Neuron (in vitro differentiated cells): ENCODE measurements around the gene ORM1.

Experiments used
- H2AFZ ChIP-seq: one replicate; pipeline ENCODE4 v1.6.1; 2013; ENCODE audit warnings: low read depth, mild to moderate bottlenecking, inconsistent platforms, low read length, moderate library complexity
- H3K27me3 ChIP-seq: one replicate; pipeline ENCODE4 v1.6.1; 2013; ENCODE audit warnings: low read length; ENCODE audit not compliant: insufficient read depth
- H3K36me3 ChIP-seq: one replicate; pipeline ENCODE4 v1.6.1; 2013; ENCODE audit warnings: low read length; ENCODE audit not compliant: insufficient read depth
- H3K4me1 ChIP-seq: one replicate; pipeline ENCODE4 v1.6.1; 2013; ENCODE audit warnings: low read length; ENCODE audit not compliant: insufficient read depth
- H3K4me3 ChIP-seq: 2 replicates; pipeline ENCODE4 v1.5.1; 2013; ENCODE audit warnings: mild to moderate bottlenecking, low read length, moderate library complexity
- H3K9me3 ChIP-seq: one replicate; pipeline ENCODE4 v1.6.1; 2013; ENCODE audit warnings: low read length

The ORM1 gene

DNA sequence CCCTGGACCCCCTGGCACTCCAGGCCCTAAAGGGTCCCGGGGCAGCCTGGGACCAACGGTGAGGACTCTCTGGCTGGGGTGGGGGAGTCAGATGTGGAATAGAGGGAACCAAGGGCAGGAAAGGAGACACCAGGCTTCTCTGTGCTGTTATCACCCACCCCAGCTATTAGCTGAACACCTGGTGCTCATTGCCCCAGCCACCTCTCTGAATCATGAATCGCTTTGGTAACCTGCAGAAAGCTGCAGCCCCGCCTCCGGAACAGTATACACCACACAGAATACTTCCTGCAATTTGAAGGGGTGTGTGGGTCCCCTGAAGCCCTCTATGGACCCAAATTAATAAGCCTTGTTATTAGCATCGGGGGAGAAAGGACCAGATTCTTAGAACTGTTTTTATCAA is 40.4 kb upstream of the ORM1 start:
- Histone ChIP-seq H3K27me3 (no peaks in the 10 kb centered on the region), H3K9me3 (no peaks in the 10 kb centered on the region), H3K4me1 (peaks cover 9% of the 10 kb centered on the region), H3K4me3 (no peak overlapping the region), H2AFZ (no peak overlapping the region), H3K36me3 (no peaks in the 10 kb centered on the region)

DNA sequence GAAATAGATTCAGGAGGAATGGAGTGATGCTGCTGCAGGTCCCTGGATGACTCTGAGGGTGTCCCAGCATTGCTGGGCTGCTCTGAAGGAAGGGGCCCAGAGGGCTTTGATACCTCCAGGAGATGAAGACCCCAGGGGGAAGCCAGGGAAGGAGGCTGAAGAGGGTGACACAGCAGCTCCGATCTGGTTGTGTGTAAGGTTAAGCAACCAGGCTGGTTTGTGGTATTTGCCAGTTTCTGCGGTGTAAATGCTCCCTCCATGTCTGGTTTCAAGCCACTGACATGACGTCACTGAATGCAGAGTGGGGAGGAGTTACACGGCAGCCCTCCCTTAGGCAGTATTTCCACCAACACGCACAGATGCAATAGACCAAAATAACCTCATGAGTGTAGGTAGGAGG is 40.0 kb upstream of the ORM1 start:
- no peaks in the 10 kb centered on the region for H3K36me3 ChIP-seq
- H3K4me3 ChIP-seq, result no peak overlapping the region

DNA sequence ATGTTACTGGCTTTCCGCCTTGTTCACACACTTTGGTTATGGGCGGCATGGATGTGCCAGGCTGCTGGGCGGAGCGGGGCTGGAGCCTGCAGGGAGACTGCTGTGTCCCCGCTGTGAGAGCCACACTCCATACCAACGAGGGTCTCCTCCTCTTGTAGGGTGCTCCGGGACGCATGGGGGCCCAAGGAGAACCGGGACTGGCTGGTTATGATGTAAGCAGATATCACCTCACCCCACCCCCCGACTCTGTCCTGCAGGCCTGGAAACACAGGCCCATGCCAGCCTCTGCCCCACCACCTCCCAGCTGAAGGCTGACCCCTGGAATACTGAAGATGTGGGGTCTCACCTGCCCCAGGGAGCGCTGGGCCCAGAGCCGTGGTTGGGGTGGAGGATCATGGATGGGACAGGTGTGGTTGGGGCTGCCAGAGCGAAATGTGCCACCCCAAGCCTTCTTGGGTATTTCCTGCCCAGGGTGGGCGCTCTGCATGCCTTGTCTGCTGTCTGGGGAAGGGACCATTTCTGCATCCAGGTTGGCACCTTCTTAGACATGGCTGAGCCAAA is 39.3 kb upstream of the ORM1 start:
- H3K27me3 ChIP-seq, result no peaks in the 10 kb centered on the region
- H2AFZ ChIP-seq, result no peak overlapping the region
- H3K36me3 ChIP-seq, result no peaks in the 10 kb centered on the region

More for the DNA sequence above, 40.0 kb upstream of the ORM1 start:
- Histone ChIP-seq H3K27me3 (no peaks in the 10 kb centered on the region), H3K9me3 (no peaks in the 10 kb centered on the region), H2AFZ (no peak overlapping the region), H3K4me1 (peaks cover 9% of the 10 kb centered on the region)

DNA sequence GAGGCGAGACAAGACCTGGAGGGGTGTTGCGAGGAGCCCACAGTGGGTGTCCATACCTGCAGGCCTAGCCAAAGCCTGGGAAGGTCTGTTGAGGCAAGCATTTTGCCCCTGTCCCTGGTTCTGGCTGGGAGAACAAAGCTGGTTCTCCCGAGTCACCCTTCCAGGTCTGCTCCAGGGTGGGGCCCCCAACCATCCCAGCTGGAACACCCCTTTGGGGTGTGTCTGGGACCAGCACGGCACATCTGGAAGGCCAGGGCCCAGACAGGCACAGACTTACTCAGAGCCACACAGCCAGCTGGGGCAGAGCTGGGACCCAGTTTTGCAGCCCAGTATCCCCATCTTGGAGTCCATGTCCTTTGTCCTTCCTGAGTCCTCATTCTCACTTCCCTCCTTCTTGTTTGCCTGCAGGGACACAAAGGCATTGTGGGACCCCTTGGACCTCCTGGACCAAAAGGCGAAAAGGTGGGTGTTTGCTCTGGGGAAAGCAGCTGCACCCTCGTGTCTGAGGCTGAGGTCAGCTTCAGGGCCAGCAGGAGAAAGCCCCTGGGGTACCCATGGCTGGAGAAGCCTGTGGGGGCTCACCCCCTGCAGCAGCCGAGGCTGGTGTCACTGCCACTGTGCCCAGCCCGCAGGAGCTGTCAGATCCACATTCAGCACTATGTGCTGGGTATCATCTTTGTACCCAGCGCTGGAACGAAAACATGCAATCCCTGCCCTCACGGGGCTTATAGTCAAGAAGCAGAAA is 38.4 kb upstream of the ORM1 start:
- Histone ChIP-seq H2AFZ (no peak overlapping the region), H3K9me3 (no peaks in the 10 kb centered on the region), H3K36me3 (no peaks in the 10 kb centered on the region), H3K27me3 (no peaks in the 10 kb centered on the region), H3K4me3 (no peak overlapping the region), H3K4me1 (peaks cover 9% of the 10 kb centered on the region)

More for the DNA sequence above, 39.3 kb upstream of the ORM1 start:
- Histone ChIP-seq H3K9me3 (no peaks in the 10 kb centered on the region), H3K4me3 (no peak overlapping the region), H3K4me1 (peaks cover 9% of the 10 kb centered on the region)

DNA sequence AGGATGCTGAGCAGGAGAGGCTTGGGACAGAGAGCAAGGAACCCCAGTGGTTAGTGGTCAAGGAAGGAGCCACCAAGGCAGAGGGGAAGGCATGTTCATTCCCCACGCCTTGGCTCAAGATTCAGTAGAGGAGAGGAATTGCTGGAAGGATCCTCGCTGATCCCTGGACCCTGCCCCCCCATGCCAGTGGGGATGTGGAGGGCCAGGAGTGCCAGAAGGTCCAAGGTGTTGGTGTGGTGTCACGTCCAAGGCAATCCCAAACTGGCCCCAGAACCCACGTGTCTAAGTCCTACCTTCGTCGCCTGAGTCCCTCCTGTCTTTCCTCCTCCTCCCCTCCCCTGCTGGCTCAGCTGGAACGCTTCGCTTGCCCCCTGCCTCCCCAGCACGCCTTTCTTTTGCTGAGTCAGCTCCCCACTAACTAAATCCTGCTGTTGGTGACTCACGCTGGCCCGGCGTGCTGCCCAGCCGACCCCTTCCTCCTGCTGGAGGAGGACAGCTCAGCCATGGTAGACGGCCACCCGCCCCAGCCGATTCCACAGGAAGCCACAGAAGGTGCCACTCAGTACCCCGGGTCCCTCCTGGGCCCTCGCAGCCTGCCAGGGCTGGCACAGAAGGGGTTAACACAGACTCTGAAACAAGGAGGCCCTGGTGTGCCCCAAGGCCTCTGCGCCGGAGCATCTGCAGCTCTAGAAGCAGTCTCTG is 37.6 kb upstream of the ORM1 start:
- Histone ChIP-seq H3K4me1 (peaks cover 9% of the 10 kb centered on the region), H3K27me3 (no peaks in the 10 kb centered on the region), H3K9me3 (no peaks in the 10 kb centered on the region), H2AFZ (no peak overlapping the region), H3K36me3 (no peaks in the 10 kb centered on the region), H3K4me3 (no peak overlapping the region)

DNA sequence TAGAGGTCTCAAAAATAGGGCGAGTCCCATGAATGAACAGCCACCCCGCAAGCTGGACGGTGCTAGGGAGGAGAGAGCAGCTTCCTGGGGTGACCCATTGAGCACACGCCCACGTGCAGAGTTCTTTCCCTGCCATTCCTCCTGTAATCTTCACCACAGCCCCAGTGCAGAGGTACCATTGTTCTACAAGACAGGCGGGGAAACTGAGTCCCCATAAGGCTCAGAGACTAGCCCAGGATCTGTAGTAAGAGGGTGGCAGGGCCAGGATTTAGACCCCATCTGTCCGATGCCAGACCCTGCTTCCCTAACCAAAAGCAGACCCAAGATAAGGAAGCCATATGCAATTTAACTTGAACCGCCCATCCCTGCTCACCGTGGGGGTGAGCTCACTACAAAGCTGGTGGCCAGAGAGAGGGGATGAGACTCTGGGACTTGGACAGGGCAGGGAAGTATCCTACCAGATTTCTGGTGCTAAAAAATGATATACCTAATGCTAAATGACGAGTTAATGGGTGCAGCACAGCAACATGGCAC is 36.7 kb upstream of the ORM1 start:
- Histone ChIP-seq H2AFZ (no peak overlapping the region), H3K9me3 (no peaks in the 10 kb centered on the region), H3K4me1 (peaks cover 8% of the 10 kb centered on the region), H3K4me3 (no peak overlapping the region), H3K36me3 (no peaks in the 10 kb centered on the region), H3K27me3 (no peaks in the 10 kb centered on the region)

DNA sequence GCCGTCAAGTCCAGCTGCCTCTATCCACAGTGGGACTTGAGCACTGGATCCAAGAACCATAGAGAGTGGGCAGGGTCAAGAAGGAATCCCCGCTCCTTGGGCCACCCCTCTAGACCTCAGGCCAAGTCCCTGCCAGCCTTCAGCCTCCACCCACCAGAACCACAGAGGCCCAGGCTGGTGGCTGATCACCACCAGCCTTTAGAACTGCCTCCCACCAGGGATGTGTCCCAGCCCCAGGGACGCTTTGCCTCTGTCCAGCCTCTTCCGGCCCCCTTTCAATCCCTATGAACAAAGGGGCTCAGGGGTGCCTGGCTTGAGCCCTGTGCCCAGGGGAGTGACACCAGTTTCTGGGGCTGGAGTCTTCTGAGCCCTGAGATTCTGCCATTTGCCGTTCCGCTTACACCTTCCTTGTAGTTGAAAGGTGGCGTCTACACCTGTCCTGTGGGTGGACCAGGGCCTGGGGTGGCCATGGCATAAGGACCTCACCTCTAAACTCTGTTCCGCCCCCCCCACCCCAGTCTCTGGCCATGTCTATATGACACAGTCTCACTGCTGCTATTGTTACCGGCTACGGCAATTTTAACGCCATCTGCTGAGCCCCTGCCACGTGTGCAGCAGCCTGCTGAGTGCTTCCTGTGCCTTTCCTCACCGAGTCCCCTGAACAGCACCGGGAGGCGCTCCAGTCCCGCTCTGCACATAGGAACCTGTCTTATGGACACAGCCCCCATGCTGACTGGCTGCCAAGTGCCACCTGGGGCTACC is 35.7 kb upstream of the ORM1 start:
- Histone ChIP-seq H3K27me3 (no peaks in the 10 kb centered on the region), H3K4me1 (no peaks in the 10 kb centered on the region), H3K9me3 (no peaks in the 10 kb centered on the region), H2AFZ (no peak overlapping the region), H3K36me3 (peaks cover 2% of the 10 kb centered on the region), H3K4me3 (no peak overlapping the region)

DNA sequence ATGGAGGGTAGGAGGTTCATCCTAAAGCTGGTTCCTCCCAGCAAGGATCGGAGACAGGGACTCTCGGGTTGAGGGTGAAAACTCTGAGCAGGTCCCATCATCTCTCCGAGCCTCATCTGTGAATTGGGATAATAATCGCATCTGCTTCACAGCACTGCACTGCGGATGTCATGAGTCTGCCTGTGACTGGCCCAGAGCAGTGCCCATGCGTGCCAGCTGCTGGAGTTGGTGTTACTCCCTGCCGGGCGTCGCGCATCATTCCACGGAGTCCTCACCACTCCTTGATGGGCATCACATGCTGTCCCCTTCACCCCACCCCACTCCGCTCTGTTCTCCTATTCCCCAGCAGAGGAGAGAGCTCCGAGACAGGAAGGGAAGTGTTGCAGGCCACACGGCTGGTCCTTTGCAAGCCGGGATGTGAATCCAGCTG is 35.1 kb upstream of the ORM1 start:
- Histone ChIP-seq H2AFZ (no peak overlapping the region), H3K4me1 (no peaks in the 10 kb centered on the region), H3K36me3 (peaks cover 4% of the 10 kb centered on the region), H3K27me3 (no peaks in the 10 kb centered on the region), H3K4me3 (no peak overlapping the region), H3K9me3 (no peaks in the 10 kb centered on the region)

DNA sequence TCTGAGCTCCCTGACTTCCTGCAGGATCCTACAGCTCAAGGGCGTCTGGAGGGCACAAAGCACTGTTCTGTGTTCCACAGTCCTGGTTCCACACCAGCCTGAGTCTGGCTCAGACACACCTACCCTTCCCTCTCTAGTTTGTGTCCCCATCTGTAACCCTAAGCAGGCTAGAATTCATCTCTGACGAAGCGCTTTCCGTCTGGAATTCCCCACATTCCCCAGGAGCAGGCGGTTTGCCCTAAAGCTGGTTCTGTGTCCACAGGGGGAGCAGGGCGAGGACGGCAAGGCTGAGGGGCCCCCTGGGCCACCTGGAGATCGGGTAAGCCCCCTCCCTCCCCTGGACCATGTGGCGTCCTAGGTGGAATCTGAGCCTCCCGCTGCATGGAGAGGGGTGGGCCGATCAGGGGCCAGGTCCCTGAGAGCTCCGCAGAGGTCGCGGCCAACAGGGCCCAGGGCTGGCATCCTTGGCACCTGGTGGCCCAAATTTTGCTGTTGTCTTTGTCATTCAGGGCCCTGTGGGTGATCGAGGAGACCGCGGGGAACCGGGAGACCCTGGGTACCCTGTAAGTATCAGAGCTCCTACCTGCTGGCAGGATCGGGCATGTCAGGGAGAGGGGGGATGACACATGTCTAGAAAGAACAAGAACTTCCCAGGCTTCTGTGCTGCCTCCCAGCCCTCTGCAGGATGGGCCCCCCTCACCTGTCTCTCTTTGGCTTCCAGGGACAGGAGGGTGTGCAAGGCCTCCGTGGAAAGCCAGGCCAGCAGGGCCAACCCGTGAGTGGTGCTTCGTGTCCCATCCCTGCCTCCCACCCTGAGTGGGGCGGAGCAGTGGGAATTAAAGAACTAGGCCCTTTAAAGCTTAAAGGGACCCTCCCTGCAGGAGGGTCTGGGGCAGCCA is 34.5 kb upstream of the ORM1 start:
- no peaks in the 10 kb centered on the region for H3K9me3 ChIP-seq
- H3K4me1 ChIP-seq, result no peaks in the 10 kb centered on the region
- no peak overlapping the region for H3K4me3 ChIP-seq
- no peaks in the 10 kb centered on the region for H3K27me3 ChIP-seq
- peaks cover 4% of the 10 kb centered on the region for H3K36me3 ChIP-seq
- H2AFZ ChIP-seq, result no peak overlapping the region

DNA sequence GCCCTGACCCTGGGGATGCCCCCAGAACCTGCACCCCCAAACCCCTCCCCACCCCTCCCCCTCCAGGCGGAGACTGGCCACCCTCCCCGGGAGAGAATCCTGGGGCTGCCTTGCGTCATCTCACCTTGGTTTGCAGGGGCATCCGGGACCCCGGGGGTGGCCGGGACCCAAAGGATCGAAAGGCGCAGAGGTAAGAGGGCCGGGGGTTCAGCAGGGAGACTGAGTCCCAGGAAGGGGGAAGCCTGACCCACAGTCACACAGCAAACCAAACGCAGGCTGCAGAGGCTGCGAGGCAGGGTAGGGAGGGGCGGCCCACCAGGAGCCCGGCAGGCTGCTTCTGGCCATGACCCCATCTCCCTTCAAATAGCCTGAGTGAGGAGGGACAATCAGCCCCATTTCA is 33.8 kb upstream of the ORM1 start:
- Histone ChIP-seq H3K9me3 (no peaks in the 10 kb centered on the region), H3K4me3 (no peak overlapping the region), H3K4me1 (no peaks in the 10 kb centered on the region), H3K27me3 (no peaks in the 10 kb centered on the region), H3K36me3 (peaks cover 4% of the 10 kb centered on the region), H2AFZ (no peak overlapping the region)

DNA sequence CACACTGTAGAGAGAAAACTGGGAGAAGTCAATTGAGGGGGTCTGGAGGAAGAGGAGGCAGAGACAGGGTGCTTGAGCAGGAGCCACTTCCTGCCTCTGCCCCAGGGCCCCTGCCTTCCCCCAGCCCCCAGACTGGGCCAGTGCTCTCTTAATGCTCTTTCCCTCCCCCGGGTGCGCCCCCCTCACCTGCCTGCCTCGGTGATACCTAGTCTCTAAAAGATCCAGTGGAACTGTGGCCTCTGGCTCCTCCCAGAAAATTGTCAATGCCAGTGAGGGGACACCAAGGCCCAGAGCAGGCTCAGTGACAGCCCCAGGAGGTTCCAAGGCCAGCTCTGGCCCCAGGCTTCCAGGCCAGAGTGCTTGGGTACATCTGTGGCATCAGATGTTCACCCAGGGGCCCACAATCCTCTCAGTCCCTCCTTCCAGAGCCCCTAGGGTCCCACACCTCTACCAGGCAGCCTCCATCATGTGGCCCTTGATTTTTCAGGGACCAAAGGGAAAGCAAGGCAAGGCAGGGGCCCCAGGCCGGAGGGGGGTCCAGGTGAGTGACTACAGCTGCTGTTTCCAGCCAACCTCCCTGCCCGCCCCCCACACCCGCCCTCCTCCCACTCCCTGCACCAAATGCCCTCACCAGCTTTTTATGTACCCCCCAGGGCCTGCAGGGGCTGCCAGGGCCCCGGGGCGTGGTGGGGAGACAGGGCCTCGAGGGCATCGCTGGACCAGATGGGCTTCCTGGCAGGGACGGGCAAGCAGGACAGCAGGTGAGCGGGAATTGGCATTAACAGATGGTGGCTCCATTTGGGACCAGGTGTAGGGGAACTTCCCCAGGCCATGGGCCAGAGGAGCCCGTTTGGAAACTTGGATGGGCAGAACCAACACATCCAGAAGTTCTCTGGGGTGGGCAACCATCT is 33.1 kb upstream of the ORM1 start:
- H3K9me3 ChIP-seq, result peaks cover 2% of the 10 kb centered on the region
- peaks cover 4% of the 10 kb centered on the region for H3K36me3 ChIP-seq
- H2AFZ ChIP-seq, result no peak overlapping the region
- no peaks in the 10 kb centered on the region for H3K4me1 ChIP-seq
- H3K27me3 ChIP-seq, result no peaks in the 10 kb centered on the region
- H3K4me3 ChIP-seq, result no peak overlapping the region
